HG02763 (cell line): ENCODE results near the gene BMAL1.

Source experiments
- ATAC-seq: cut with Tn5 transposase; IDR thresholded peaks from one replicate; pipeline ENCODE4 v1.9.1; 2021; ENCODE audit warnings: mild to moderate bottlenecking, moderate library complexity; ENCODE audit not compliant: unreplicated experiment

The BMAL1 gene

DNA sequence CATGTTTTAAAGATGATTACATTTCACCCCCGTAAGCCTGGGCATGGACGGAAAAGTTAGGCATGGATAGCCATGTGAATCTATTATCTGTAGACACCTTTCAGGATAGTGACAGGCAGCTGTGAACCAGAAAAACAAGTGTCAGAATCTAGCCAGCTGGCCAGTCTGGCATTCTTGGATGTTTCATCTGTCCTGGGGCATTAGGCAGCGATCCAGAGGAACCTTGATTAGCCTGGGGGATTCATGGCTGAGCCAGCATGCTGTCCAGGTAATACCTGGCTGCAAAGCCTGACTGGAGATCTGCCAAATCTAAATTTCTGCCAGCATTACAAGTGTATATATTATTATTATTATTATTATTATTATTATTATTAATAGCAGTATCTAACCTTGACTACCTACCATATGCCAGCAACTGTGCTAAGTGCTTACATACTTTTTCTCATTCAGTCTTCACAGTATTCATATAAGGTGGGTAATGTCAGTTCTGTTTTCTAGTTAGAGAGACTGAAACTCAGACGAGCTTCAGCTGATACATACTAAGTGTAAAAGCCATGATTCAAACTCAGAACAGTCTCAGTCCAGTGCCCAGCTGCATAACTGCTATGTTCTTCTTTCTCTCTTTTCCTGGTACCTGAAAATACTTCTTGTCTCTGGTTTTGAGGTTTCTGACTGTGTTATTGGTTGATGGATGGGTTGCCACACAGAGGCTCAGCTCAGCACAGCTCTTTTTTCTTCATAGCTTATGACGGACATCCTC, 12.8 kb downstream of the BMAL1 start:
- ATAC-seq: no peak

GRCh38 chr11:13291361-13291760, 13.8 kb downstream of the BMAL1 start:
- ATAC-seq: no peak

DNA sequence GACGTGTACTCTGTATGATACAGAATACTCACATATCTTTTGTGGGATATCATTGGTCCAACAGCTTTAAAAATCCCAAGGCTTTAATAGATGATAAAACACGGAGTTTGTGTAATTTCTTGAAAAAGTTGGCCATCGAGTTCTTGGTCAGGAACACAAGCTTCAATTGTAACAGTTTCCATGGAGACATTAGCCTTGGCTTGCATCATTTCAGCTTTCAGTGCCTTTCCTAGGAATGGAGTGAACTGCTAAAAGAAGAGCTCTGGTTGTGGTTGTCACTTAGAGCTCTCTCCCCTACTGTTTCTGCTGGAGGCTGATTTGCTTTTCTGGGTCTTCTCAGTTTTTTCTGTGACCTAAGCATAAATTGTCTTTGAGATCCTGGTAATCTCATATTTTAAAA, 14.2 kb downstream of the BMAL1 start:
- ATAC-seq: no peak

- no peak for ATAC-seq
These were observed 15.4 kb downstream of the BMAL1 start for GRCh38 chr11:13292970-13293369.

- ATAC-seq: no peak
These were observed 16.6 kb downstream of the BMAL1 start for GRCh38 chr11:13294178-13294577.

- ATAC-seq: no peak
These were observed 17.4 kb downstream of the BMAL1 start for GRCh38 chr11:13294771-13295579.

DNA sequence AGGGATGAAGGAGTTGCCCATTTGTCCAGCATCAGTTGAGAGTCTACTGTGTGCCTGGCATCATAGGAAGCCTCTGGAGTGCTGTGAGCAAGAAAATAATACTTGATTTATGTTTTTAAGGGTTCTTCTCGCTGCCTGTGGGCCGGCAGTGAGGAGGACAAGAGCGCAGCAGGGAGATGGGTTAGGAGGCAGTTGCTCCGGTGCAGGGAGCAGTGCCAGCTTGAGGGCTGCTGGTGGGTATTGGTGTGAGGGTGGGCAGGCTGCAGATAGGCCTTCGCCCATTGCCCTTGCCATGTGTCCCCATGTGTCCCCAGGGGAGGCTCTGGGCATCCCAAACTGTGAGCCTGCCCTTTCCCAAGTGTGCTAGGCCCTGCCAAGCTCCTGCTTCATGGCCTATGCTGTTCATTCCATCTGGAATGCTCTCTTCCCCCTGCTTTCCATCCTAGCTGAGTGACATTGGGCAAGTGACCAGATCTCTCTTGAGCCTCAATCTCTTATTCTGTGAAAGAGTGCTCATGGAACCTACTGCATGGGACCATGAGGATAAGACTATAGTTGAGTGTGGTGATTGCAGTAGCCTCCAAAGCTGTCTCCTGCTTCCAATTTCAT, 19.8 kb downstream of the BMAL1 start:
- ATAC-seq: no peak

- ATAC-seq: no peak
These were observed 20.3 kb downstream of the BMAL1 start for GRCh38 chr11:13297917-13298356.

DNA sequence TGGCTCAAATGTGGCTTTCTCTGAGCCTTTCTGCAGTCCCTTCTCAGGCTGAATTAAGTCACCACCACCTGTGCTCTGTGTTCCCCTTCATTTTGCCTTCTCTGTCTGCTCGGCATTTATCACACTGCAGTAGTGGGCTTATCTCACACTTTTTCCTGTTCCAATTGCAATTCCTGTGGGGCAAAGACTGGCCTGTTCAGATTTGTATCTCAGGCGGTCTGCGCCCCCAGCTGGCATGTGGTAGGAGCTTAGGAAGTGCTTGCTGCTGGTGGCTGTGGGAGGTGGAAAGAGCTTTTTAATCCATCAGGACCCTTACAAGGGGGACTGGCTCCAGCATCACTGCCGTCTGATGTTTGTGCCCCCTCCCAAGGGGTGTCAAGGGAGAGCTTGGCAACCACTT, 21.2 kb downstream of the BMAL1 start:
- no peak for ATAC-seq

GRCh38 chr11:13301522-13301921, 23.9 kb downstream of the BMAL1 start:
- ATAC-seq: no peak

DNA sequence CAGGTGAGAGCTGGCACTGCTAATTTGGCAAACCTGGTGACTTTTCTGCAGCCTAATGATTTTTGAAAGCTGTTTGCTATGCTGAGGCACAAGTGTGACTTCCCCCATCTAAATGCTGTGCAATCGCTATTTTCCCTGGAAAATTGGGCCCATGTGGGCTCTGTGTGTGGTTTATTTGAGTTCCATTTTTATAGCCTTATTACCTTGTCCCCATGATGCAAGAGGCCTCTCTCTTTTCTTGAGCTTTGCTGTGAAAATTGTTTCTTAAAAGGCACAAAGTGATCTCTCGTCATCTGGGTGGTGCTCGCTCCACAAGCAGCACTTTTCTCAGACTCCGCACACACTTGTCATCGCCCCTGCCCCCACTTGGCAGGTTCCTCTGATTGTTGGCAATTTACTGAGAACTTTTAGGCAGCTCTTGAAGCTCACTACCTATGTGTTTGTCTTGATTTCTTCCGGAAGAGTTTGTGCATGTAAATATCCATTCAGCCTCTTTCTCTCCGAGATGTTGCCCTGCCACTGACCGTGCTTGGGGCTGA, 24.9 kb downstream of the BMAL1 start:
- ATAC-seq: no peak

DNA sequence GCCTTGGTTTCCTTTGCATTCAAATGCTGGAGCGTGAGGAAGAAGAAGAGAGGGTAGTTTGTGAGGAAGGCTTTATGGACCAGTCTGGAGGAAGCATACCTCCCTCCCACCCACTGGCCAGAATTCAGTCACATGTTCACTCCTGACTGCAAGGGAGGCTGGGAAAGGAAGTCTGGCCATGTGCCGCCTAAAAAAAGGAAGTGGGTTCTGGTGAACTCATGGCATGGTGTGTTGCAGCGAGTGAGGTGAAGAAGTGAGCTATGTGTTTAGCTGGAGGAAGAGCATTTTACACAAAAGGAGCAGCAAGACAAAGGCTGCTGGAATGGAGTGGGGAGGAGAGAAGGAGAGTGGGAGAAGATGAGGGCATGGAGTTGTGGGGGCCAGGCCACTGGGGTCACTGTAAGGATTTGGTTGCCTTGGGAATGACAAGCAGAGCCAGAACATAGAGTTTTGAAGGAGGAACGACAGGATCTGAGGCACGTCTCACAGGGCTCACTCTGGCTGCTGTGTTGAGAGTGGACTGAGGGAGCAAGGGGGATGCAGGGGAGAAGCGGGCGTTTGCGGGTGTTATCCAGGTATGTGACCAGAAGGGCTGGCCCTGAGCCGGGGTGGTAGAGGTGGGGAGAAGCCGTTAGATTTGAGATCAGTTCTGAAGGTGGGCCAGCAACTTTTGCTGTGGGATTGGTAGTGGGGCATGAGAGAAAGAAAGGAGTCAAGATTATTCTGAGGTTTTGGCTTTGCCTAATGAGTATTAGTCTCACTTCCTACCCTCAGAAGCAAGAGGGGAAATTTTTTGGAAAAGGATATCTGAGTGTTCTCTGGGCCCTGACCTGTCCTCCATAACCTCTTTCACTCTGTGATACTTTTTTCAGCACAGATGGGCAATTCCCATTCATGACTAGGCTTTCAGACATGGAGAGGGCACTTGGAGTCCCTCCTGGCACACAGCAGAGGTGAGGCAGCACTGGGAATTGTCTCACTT, 26.4 kb downstream of the BMAL1 start:
- ATAC-seq: no peak

- ATAC-seq: no peak
These were observed 27.2 kb downstream of the BMAL1 start for GRCh38 chr11:13304655-13305335.

GRCh38 chr11:13308704-13309103, 31.1 kb downstream of the BMAL1 start:
- no peak for ATAC-seq

GRCh38 chr11:13309156-13309555, 31.6 kb downstream of the BMAL1 start:
- ATAC-seq: no peak

- no peak for ATAC-seq
These were observed 32.9 kb downstream of the BMAL1 start for GRCh38 chr11:13310443-13310842.

DNA sequence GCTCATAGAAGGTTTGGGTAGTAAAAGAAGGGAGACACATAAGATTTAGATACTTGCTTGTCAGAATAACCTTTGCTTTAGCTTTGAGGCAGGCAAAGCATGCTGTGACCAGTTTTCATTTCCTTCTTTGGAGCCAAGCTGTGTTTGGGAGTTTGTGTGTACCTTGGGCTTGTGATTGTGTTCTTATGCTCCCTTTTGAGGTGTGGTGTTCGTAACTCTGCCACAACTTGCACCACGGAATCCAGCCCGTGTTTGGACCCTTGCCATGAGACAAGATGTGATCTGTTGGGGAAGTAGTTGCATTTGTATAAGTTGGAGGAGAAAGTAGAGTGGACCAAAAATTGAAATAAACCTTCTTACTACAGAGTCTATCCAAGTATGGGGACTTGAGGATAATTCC, 34.0 kb downstream of the BMAL1 start:
- ATAC-seq: no peak

GRCh38 chr11:13313005-13313819, 35.6 kb downstream of the BMAL1 start:
- ATAC-seq: no peak
